GM10248 (cell line): ENCODE measurements around the gene TEKT4.
"Not testable (repeated sequence)": the region's sequence is repeated elsewhere in the genome, so short reads cannot be mapped to it uniquely, and the experiment has no call there.

Source experiments
- CTCF ChIA-PET: fragments of 300-600 bp; sonication (Branson Sonifier 250); formaldehyde crosslinking; extraction: SDS; loops from one replicate; lab custom pipeline; 2021; ENCODE audit warnings: antibody characterized with exemption; lab: Yijun Ruan, JAX
- POLR2A ChIA-PET: fragments of 350-650 bp; sonication (Branson Sonifier 250); formaldehyde crosslinking; extraction: SDS; loops from one replicate; lab custom pipeline; 2020; ENCODE audit warnings: antibody characterized with exemption; lab: Yijun Ruan, JAX
- DNase-seq: peaks from one replicate; pipeline ENCODE4 v3.0.0; 2012; ENCODE audit errors: extremely low spot score
- CTCF ChIP-seq: IDR thresholded peaks from 2 replicates; pipeline ENCODE4 v1.5.1; 2012; ENCODE audit warnings: mild to moderate bottlenecking, low read depth; ENCODE audit errors: extremely low read depth, missing control alignments, control extremely low read depth

TEKT4 gene

GRCh38 chr2:94874277-94874997, 3.2 kb downstream of the TEKT4 start:
- DNase-seq = peak; percentile 90
- peak; percentile 100 for TF ChIP-seq CTCF
- ChIA-PET POLR2A (no interaction called here), CTCF (interaction anchor here (0.7 to 3.3 kb wide), 8 partner anchors 8 to 247 kb away, joined by 3 to 21 read pairs (median 3); partner anchors contain the start of gene MRPS5)

GRCh38 chr2:94875064-94875819, 4.0 kb downstream of the TEKT4 start:
- TF ChIP-seq CTCF = no peak
- ChIA-PET POLR2A (no interaction called here), CTCF (interaction anchor here (0.7 to 3.3 kb wide), 5 partner anchors 10 to 246 kb away, joined by 3 to 21 read pairs (median 3); partner anchors contain the start of gene MRPS5)
- DNase-seq = no peak

- DNase-seq = no peak
- POLR2A ChIA-PET = no interaction called here
- CTCF ChIA-PET = interaction anchor here (1.0 to 3.3 kb wide), 3 partner anchors 11 to 246 kb away, joined by 3 to 21 read pairs (median 4); partner anchors contain the start of gene MRPS5
- no peak for TF ChIP-seq CTCF
Observed at GRCh38 chr2:94875820-94876522, 4.7 kb downstream of the TEKT4 start.

- no peak for DNase-seq
- POLR2A ChIA-PET = no interaction called here
- CTCF ChIA-PET = interaction anchor here (3.3 kb wide), 1 partner anchor 80 kb away, joined by 21 read pairs; no protein-coding TSS in a partner anchor
- no peak for TF ChIP-seq CTCF
Observed at GRCh38 chr2:94876523-94876863, 5.3 kb downstream of the TEKT4 start.

- ChIA-PET POLR2A (no interaction called here), CTCF (interaction anchor here (3.3 kb wide), 1 partner anchor 80 kb away, joined by 21 read pairs; no protein-coding TSS in a partner anchor)
- DNase-seq = no peak
- no peak for TF ChIP-seq CTCF
Observed at GRCh38 chr2:94877129-94877528, 5.9 kb downstream of the TEKT4 start.

- CTCF ChIA-PET = interaction anchor here (1.1 to 1.4 kb wide), 2 partner anchors 78 to 144 kb away, joined by 3 to 4 read pairs; no protein-coding TSS in a partner anchor
- DNase-seq, POLR2A ChIA-PET: not testable (repeated sequence)
Observed at GRCh38 chr2:94878575-94878974, 7.3 kb downstream of the TEKT4 start.
